Adrenal gland (tissue), 12 donors: Measurements from ENCODE around the gene PPIP5K1. TPM values are rescaled to one million over a fixed set of nuclear protein-coding genes. Genes with fewer than 3 reads are reported as not detected.

Experiments used
- DNase-seq, 7 donors: peaks; one replicate each; pipeline ENCODE4 v3.0.0-alpha.2; 2019 to 2020
- H3K27ac ChIP-seq, 5 donors: fragments of 200-600 bp; sonication (generic) in 4 of 5; 1 replicate in 3 of 5; 2 replicates in 2 of 5; pipeline versions ENCODE4 v1.5.1 to v1.8.0; 2016 to 2020; ENCODE audit warnings: mild to moderate bottlenecking in 1 of 5
- H3K27me3 ChIP-seq: fragments of 200-600 bp; 2 replicates; pipeline ENCODE4 v1.8.0; 2021
- H3K36me3 ChIP-seq, 2 donors: fragments of 200-600 bp; replicated peaks in 1 of 2; 1 replicate in 1 of 2; 2 replicates in 1 of 2; pipeline versions ENCODE4 v1.5.1 to v1.8.0; 2018 to 2022
- H3K4me1 ChIP-seq, 2 donors: fragments of 200-600 bp; replicated peaks in 1 of 2; 1 replicate in 1 of 2; 2 replicates in 1 of 2; pipeline versions ENCODE4 v1.5.1 to v1.8.0; 2018 to 2021
- H3K4me3 ChIP-seq, 4 donors: fragments of 200-600 bp; sonication (generic) in 3 of 4; one replicate each; pipeline ENCODE4 v1.5.1; 2016 to 2018
- H3K9me3 ChIP-seq, 3 donors: fragments of 200-600 bp; sonication (generic) in 1 of 3; replicated peaks in 1 of 3; 1 replicate in 2 of 3; 2 replicates in 1 of 3; pipeline versions ENCODE4 v1.5.1 to v1.8.0; 2016 to 2021
- CTCF ChIP-seq, 6 experiments: fragments of 450-650 bp in 4 of 6; fragments of 200-600 bp in 2 of 6; sonication (generic) in 1 of 6; IDR thresholded peaks; 1 replicate in 5 of 6; 2 replicates in 1 of 6; pipeline versions ENCODE4 v1.5.1 to v1.8.0; 2016 to 2021; ENCODE audit warnings: antibody characterized with exemption in 6 of 6, mild to moderate bottlenecking in 2 of 6, moderate library complexity in 1 of 6
- POLR2A ChIP-seq, 2 donors: fragments of 450-650 bp; IDR thresholded peaks; one replicate each; pipeline ENCODE4 v1.6.1; 2017; ENCODE audit warnings: antibody characterized with exemption in 2 of 2, mild to moderate bottlenecking in 2 of 2, moderate library complexity in 1 of 2
- WGBS, 4 donors: extraction: QIAGEN DNeasy Blood & Tissue Kit in 2 of 4; methylation state at CpG; one replicate each; pipeline versions ENCODE4 v1.1.5 to v1.1.7; 2013 to 2017; 5-methylcytosine and 5-hydroxymethylcytosine counted together
- intact Hi-C, 2 donors: fragments of 100-400 bp; cut with DNase I; formaldehyde crosslinking; loops; one replicate each; pipeline versions ENCODE4 v1.14.1 to v1.15.0; 2022 to 2023
- polyA plus RNA-seq, 3 donors: library from polyadenylated mRNA; stranded (reverse); fragments of 200-250 nt in 2 of 3; fragments of 350-450 nt in 1 of 3; fragmentation: Illumina TruSeq in 1 of 3; extraction: RNeasy Lipid Tissue Mini Kit (QIAGEN cat#74804) in 1 of 3; gene quantifications; one replicate each; pipeline ENCODE4 v1.2.3, GENCODE V29; 2013 to 2014
- total RNA-seq, 9 donors: library from RNA; depleted of rRNA in 4 of 9; stranded (reverse); fragments of >200 nt in 4 of 9; fragments of 120-200 nt in 1 of 9; fragmentation: NEBNext Ultra II Directional in 1 of 9; extraction: Animal tissue kit (Norgen Biotek cat#: 25700) in 1 of 9; gene quantifications; one replicate each; pipeline versions ENCODE4 v1.1.0 to v1.2.4, GENCODE V29; 2013 to 2023
- donor health status: healthy with polysubstance abuse.
- donor health status: Bipolar disorder and iron deficiency.
- donor health status: DM: yes; HTN: yes; CAD: no.
- donor health status: DM: no; HTN: no; CAD: no.
- donor health status: DM: no; HTN: no; CAD: no.
- donor health status: DM: yes; HTN: yes; CAD: no.

Gene PPIP5K1
- total and polyA plus RNA-seq, 12 donors, result 15.4 to 63.8 (median 29.0) TPM

GRCh38 chr15:43513550-43513949 lies 76.5 kb downstream of the PPIP5K1 start:
- peaks cover 16 to 49% of the 10 kb centered on the region in 2 donors for H3K4me1 ChIP-seq
- no peak overlapping the region for H3K4me3 ChIP-seq
- TF ChIP-seq CTCF (IDR thresholded peaks at IDR 0.05), result no peak
- no peak for TF ChIP-seq POLR2A (IDR thresholded peaks at IDR 0.05)
- 62 to 77% (median 72%) methylated on average over 1 of the region's 1 CpG for WGBS, 4 donors
- H3K27ac ChIP-seq, result no peak overlapping the region
- no peak for DNase-seq
- intact Hi-C loops, result loop anchor here (5.0 to 10.0 kb wide), 2 partner anchors 69 to 71 kb away; no protein-coding TSS in a partner anchor
- H3K27me3 ChIP-seq, result no peaks in the 10 kb centered on the region
- no peaks in the 10 kb centered on the region for H3K36me3 ChIP-seq
- no peaks in the 10 kb centered on the region for H3K9me3 ChIP-seq

GRCh38 chr15:43511012-43511885 lies 78.8 kb downstream of the PPIP5K1 start:
- no peaks in the 10 kb centered on the region for H3K36me3 ChIP-seq
- peak in 6 of 7 donors; percentile 36 to 76 (median 56) for DNase-seq
- peak overlapping the region in 2 of 5 donors; percentile 92 to 93 for H3K27ac ChIP-seq
- peak overlapping the region in 1 of 4 donors; percentile 57 for H3K4me3 ChIP-seq
- intact Hi-C loops, result loop anchor here (5.0 to 10.0 kb wide), 2 partner anchors 66 to 69 kb away; no protein-coding TSS in a partner anchor
- H3K27me3 ChIP-seq, result no peaks in the 10 kb centered on the region
- WGBS, 4 donors, result 9 to 32% (median 16%) methylated on average over 19 to 39 of the region's 39 CpGs
- TF ChIP-seq CTCF (IDR thresholded peaks at IDR 0.05), result peak in 5 of 6 experiments; percentile 23 to 37 (median 26)
- no peak for TF ChIP-seq POLR2A (IDR thresholded peaks at IDR 0.05)
- H3K4me1 ChIP-seq, result peaks cover 19 to 35% of the 10 kb centered on the region in 2 donors
- H3K9me3 ChIP-seq, result no peaks in the 10 kb centered on the region

- 1% methylated on average over 14 to 41 of the region's 41 CpGs for WGBS, 4 donors
- H3K27me3 ChIP-seq, result no peaks in the 10 kb centered on the region
- intact Hi-C loops, result loop anchor here (5.0 to 10.0 kb wide), 2 partner anchors 66 to 68 kb away; no protein-coding TSS in a partner anchor
- H3K36me3 ChIP-seq, result no peaks in the 10 kb centered on the region
- peaks cover 19 to 29% of the 10 kb centered on the region in 2 donors for H3K4me1 ChIP-seq
- H3K9me3 ChIP-seq, result no peaks in the 10 kb centered on the region
- TF ChIP-seq POLR2A (IDR thresholded peaks at IDR 0.05) (peak; percentile 54 to 92), CTCF (IDR thresholded peaks at IDR 0.05) (peak; percentile 17 to 53 (median 44))
- peak overlapping the region in 3 of 4 donors; percentile 53 to 57 (median 53) for H3K4me3 ChIP-seq
- DNase-seq, result peak; percentile 99 to 100 (median 99)
- peak overlapping the region; percentile 79 to 93 (median 89) for H3K27ac ChIP-seq
Measured at GRCh38 chr15:43510200-43511011, 79.6 kb downstream of the PPIP5K1 start.
